ENCODE results near the gene SRPX.

The SRPX gene

DNA sequence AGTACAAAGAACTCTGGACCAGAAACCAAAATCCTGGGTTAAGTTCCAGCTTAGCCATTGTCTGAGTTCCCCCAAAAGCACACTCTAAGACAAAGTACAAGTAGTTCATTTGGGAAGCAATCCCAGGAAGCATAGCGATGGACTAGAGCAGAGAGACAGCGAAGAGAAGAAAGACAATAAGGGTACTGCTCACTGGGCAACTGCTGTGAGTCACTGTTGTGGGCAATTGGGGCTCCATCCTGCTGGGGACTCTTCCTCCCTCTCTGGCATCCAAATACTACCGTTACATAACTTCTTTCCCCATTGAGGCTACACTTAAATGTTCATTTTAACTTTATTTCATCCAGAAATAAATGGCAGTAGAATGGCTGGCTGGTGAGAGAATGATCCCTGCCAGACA, 14.1 kb downstream of the SRPX start:
- DNase-seq, result no peak

DNA sequence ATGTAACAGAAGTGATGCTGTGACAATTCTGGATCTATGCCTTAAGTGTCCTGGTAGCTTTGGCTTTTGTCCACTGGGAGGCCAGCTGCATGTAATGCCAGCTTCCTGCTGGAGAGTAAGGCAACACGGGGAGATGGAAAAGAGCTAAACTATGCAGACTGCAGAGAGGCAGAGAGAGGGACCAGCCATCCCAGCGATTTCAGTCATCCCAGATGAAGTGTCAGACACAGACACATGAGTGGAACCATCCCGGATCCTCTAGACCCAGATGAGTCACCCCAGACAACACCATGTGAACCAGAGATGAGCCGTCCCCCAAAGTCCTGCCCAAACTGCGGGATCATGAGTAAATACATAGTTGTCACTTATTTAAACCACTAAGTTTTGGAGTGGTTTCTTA, 14.6 kb downstream of the SRPX start:
- DNase-seq, result no peak

DNA sequence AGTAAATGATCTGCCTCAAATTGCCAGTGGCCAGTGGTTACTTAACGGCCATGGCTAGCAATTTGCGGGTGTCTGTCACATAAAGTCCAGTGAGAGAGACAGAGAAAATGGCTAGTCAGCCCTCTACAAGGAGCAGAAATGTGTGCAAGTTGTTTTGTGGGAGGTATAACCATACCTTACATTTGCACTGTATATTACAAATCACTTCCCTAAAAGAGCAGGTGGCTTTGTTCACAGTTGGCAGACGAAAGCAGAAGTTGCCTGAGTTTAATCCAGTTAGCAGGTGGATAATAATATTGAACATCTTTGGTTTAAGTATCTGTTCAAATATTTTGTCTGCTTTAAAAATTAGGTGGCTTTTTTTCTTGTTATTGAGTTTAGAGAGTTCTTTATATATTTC, 15.6 kb downstream of the SRPX start:
- DNase-seq, result no peak

DNA sequence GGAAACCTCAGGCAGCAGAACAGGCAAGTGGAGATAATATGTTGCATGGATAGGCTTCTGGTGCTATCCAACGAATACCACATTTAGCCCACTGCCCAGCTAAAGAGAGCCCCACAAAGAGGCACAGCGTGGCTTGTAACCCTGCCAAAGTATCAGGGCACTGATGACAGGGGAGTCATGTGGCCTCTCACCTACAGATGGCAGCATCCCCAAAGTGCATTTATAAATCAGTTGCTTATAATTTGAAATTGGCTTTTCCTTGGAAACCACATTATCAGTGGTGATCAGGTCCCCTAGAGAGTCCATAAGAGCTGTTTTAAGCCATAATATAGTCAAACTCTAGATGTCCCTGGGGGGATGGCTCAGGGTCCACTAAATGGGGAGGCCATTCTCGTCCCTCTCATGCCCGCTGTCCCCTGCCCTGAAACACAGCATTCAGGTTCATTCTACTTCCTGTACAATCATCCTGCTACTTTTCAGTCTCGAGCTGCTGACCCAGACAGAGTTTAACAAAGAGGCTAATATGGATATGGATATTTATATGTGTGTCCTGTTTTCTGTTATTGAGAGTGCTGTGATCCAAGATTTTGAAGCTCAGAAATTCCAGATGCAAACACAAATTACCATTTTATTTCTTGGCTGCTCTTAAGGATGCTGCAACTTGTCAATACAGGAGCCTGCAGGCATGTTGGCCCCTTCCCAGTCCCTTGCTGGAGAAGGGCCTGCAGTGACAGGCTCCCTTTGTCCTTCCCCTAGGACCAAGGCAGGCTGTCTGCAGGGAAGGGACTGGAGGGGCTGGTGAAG, 28.5 kb downstream of the SRPX start:
- DNase-seq, result no peak

DNA sequence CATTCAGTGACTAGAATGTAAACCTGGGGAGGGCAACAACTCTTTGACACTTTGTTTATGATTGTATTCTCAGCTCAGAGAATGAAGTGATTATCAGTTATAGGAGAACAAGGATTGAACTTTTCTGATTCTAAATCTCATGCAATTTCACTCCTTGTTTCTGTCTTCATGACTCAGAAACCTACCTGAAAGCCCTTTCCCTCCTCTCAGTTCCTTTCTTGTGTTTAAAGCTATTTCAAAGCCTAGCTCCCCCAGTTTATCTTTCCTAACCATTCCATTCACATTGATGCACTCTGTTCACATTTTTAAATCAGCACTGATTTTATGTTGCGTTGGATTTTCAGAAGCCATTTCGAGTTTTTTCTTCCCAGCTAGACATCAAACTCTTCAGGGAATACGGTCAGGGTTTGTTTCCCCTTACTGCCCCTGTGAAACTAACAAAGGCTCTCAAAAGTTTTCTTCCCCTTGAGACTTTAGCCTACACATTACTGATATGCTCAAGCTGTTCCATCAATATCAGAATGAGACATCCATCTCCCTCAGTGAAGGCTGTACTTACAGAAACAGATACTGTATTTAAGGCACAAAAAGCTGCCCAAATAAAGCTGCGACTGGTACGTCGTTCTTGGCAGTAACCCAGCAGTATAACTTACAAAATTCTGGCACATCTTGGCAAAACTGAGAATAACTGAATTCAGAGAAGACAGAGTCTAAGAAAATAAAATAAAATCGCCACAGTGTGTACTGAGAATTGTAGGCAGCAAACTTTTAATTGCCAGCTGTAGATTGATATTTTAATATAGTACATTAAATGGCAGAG, 31.0 kb downstream of the SRPX start:
- no peak for DNase-seq

DNA sequence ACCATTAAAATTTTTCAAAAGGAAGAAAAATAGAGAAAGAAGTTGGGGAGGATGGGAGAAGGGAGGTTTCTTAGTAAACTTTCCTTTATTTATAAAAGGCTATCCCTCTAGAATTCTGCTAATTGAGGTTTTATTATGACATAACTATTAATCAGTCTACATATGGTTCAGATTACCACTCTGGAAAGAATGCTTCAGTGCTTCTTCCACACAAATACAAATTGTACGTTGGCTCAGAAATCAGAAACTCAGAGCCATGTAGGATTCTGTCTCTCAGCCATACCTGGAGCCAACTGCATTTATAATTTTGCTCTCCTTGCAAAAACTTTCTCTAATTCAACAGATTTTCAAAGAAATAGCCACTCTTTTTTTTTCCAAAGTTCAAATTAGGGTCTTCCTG, 37.1 kb downstream of the SRPX start:
- DNase-seq, result no peak

DNA sequence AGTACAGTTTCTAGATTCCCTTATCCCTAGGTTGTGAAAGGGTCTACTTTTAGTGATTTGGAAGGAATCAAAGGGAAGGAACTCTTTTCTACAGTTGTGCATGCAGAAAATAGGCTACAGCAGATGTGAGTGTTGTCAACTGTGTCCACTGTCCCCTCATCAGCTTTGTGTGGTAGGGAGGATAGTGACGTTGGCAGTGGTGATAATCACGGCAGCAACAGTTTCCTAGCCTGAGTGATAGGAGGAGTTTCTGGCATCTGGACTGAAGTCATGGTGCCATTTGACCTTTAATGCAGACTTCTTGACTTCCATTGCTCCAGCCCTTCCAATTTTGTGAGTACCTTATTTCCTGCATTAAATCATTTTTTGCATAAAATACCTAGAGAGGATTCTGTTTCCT, 39.3 kb downstream of the SRPX start:
- no peak for DNase-seq

DNA sequence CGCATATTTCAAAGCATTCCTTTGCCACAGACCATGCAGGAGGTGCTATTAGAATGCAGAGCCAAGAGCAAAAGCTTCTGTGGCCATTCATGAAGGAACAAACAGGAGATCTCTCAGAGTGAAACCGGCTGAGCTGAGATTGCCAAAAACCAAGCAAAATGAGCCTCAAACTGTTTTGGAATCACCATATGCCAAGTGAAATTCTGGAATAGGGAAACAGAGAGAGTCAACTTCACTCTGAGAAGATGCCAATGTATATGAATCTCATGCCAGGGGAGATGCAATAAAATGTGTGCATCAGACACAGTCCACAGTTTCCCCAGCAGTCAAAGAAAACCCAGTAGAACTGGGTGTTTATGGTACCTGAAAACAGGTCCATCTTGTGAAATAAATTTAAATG, 42.3 kb downstream of the SRPX start:
- DNase-seq, result no peak

DNA sequence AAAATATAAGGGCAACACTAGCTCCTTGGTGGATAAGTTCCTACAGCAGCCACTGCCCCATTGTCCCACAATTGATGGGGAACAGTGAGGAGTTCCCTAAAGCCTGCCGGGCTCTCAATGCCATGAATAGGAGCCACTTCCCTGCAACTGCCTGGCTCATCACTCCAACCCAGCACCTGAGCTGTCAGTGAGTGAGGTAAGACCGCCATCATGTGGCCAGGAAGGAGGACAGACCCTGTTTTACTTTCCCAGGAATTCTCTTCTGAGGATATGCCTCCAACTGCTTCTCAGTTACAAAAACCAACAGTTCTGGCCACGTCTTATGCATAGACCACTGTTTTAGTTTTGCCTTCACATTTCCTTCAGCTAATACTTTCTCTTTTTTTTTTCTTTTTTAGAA, 45.5 kb downstream of the SRPX start:
- DNase-seq, result peak in 1 of 2 experiments; percentile 1

DNA sequence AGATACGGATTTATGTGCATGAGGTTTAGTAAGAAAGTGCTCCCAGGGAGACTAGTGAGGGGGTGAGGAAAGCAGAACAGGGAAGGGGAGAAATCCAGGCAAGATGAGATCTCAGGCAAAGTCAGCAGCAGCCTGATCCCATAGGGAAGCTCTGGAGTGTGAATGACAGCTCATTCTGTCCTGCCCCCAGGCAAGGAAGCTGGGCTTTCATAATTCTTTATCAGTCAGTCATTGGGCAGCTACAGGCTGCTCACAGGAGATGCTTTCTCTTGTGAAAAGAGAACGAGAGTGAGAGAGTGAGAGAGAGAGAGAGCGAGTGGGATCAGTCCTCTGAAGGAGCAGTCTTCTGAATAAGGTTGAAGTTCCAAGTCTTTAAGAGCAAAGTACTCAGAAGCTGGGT, 48.1 kb downstream of the SRPX start:
- no peak for DNase-seq

DNA sequence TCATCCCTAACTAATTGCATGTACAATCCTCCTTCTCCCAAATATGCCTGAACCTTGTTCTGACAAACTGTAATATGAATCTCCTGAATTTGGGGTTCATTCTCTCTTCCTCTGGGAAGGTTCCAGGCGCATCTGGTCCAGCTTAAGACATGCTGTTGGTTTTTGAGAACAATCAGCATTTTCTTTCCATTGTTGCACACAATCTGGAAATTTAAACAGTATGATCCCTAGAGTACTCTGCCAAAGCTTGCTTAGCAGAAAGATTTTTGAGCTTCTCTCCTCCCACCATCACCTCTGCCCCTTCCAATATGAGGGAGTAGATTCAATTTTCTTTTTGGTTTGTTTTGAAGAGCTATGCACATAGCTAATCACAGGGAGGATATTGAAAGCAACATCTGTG, 50.1 kb downstream of the SRPX start:
- no peak for DNase-seq

DNA sequence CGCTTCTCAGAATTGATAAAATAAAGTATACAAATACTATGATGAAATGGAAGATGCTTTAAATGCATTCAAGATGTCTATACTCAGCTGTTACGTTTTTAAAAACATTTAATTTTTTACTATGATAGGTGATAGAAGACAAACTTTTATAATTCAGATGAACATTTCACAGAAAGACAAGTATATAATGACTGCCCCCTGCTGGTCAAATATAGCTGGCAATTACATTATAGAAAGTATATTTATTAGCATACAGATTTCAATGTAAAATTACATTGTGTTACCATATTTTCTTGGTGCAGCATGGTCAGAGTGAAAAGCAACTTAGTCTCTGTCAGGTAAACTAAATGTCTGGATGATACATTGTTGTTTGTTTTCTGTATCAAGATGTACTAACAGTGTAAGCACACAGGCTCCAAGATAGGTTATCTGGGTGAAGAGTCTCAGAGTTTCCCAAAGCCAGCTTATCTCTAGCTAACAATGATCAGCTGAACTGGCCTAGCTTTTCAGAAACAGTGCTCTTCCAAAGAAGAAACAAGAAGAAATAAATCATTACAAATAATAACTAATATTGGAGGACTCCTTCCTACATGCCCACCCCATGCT, 54.1 kb downstream of the SRPX start:
- DNase-seq, result peak in 1 of 2 experiments; percentile 4

DNA sequence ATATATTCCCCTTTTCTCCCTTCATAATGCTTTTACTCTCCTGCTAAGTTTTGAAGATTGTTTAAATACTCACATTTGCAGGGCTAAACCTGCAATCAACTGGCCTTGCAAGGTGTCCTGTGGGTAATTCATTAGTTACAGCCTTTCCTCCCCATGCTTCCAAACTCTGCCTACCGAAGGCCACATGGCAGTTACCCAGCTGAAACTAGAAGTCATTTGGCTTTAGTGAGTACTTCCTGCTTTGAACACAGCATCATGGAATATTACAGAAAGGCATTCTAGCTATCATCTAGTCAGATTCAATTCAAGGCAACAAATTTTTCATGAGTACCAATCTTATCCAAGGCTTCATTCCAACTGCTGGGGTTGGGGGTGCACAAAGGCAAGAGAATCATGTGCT, 55.6 kb downstream of the SRPX start:
- no peak for DNase-seq

DNA sequence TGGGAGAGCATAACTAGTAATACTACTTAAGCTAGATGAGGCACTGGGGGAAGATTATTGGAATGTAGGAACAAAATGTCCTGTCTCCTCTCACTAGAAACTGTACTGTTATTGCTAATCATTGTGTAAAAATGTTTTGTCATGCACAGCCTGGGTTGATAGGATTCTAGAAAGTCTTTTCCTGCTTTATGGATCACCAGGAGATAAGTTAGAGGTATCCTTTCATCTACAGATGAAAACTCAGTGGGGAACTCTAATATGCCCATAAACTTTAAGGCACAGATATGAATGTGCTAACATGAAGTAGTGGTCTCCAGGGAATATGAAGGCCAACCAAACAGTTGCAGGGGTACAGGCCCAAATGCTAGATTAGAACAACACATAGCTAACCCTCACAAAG, 57.5 kb downstream of the SRPX start:
- no peak for DNase-seq

DNA sequence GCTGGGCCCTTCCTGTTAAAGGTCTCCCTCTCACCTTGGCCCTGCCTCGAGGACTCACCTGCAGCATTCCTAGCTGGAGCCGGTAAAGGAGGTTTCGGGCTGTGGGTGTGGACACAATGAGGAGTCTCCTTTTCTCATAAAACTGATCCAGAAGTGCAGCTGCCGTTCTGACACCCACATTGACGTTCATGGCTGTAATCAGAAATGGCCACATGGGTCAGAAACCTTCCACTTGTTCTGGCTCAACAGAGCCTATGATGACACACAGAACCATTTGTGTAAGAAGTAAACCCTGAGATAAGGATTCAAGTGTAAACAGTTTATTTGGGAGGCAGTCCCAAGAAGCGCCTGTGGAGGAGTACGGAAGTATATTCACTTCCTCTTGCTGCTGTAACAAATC, 63.8 kb downstream of the SRPX start:
- DNase-seq, result no peak

DNA sequence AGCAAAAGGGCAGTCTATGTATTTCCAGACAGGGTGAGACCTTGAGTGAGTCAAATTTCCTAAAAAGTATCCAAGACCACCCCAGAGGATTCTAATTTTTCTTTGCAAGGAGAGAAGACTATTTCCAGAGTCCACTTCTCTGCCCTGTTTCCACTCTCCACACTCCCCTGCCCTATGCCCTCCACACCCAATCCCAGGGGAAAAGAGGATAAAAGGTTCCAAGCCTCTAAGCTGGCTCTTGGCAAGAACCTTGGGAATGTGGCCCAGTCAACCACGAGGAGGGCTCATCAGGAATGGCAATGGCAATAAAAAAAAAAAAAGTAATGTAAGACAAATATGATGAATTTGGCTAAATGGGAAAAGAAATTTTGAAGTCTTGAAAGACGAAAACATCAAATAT, 65.9 kb downstream of the SRPX start:
- DNase-seq, result no peak

DNA sequence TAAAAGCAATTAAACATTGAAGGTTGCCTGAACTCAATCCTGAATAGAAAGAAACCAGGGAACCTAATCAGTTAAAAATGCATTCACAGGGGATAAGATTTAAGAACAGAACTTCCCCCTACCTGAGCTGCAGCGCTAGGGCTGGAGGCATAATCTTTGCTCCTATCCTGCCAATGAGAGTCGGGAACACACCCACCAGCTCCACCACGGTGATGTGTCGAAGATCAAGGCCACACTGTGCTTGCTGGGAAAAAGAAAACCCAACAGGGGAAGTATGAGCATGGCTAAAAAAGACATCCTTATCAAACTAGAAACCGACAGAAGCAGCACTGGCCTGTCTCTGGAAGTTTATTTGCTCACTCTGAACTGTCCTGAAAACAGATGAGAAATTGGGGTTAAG, 66.3 kb downstream of the SRPX start:
- DNase-seq, result no peak

DNA sequence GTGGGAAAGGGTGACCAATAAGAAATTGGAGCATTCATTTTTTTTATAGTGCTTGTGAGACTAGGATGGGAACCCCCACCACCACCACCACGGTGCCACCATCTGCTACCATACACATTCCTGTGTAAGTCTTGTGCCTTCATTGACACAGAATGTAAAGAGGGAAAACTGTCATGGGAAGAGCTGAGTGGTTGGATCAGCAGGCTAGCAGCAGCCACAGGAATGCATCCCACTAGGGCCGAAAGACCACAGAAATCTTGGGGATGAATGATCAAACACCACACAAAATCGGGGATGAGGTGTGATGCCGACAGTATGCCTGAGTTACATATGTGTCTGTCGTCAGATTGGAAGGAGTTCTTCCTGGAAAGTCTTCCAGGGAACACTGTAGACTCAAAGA, 69.2 kb downstream of the SRPX start:
- no peak for DNase-seq

DNA sequence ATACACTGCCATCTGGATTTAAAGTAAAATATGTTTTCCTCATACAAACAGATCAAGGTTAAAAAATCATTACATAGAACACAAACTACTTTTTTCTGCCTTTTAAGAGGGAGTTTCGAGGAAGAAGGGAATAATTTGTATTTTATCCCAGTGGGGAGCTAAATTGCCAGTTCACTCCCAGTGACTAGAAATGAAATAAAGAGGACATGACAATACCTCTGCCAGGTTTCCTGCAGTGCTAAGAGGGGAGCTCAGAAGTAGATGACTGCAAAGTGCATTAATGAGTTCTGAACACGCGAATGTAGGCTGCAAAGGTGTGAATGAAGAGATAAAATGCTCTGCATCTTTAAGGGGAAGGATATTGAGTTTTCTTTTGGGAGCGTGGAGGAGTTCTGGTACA, 69.7 kb downstream of the SRPX start:
- DNase-seq, result no peak

DNA sequence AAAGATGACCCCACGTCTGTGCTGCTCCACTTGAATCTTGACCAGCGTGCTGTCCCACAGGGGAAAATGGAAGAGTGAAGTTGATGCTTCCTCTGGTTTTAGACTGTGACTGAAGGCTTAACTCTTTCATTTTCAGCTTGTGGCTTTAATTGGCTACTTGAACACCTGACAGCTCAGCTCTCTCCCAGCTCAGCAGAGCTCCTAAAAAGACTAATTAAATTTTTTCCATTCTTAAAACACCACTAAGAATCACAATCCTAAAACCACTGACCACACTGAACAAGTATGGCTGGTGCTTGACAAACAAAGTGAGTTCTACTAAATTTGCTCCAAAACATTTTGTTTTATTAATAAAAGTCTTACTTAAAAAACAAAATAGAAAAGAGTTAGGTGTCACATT, 71.7 kb downstream of the SRPX start:
- DNase-seq, result no peak

DNA sequence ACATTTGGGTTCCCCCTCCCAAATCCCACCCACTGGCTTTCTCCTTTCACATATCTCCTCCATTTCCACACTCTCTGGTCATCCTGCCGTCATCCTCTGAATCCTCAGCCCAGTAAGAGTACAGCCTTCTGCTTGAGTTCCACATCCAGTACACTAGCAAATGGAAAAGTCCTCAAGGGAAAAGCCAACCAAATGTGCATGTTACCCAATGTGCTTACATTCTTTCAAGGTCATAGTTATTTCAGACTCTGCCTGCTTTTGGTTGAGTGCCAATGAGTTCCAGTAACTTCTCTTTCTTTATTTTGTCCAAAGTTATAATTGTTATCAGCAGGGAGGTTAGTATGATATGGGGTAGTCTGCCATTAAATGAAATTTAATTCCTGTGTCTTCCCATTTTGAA, 78.1 kb downstream of the SRPX start:
- no peak for DNase-seq

DNA sequence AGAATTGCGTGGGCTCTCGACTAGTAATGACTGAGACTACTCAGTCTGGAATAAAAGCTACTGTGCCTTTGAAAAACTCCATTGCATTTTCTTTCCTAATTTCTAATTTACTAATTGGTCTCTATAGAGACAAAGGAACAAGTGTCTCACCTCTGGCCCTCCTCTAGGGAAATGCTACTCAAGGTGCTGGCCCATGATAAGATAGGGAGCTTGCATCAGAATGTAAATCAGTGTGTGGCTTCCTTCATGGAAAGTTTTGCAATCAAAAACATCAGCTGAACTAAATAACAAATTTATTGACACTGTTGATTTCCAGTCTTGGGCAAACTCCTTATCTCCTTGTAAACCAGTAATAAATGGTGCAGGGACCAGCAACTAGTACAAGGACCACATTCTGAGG, 81.8 kb downstream of the SRPX start:
- no peak for DNase-seq

DNA sequence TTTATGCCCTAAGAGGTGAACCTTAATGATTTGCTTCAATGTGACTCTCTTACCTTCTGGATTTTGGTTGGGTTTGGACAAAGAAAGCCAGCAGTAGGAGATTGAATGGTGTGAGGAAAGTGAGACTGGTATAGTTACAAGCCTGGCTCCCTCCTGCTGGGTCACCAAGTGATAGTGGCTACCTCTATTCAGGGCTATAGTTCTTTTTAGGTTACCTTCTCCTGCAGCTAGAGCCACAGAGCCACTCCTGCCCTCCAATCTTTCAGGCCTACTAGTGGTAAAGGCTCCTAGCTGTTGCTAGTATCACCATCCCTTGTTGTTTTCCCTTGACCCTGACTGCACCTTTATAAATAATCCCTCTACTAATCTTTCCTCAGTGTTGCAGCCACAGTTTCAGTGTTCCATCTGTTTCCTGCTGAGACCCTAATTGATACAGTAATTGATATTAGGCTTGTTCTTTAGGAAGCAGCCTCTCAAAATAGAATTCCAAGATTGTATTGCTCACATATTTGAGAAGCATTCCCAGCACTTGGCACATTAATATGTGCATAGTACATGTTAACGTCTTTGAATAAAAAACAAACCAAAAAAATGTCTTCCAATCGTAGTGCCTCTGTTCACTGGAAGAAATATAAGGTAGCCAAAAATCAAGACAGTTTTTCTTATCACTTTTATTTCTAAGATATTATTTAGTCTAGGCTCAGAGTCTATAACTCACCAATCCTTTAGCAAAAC, 82.3 kb downstream of the SRPX start:
- DNase-seq, result no peak
